WERI-Rb-1 (cell line): Measurements from ENCODE around the gene PLCXD1.

Source experiments
- DNase-seq: peaks from one replicate; pipeline ENCODE4 v3.0.0-alpha.2; 2020
- H3K27ac ChIP-seq: fragments of 250-450 bp; sonication (Bioruptor Pico); 2 replicates; pipeline ENCODE4 v1.5.1; 2020; ENCODE audit warnings: mild to moderate bottlenecking, moderate library complexity
- H3K27me3 ChIP-seq: fragments of 250-450 bp; sonication (Bioruptor Pico); 2 replicates; pipeline ENCODE4 v1.5.1; 2021; ENCODE audit warnings: mild to moderate bottlenecking, low read depth, moderate library complexity; ENCODE audit not compliant: insufficient read depth, severe bottlenecking
- H3K36me3 ChIP-seq: fragments of 250-450 bp; sonication (Bioruptor Pico); 2 replicates; pipeline ENCODE4 v1.5.1; 2020; ENCODE audit warnings: mild to moderate bottlenecking, moderate library complexity
- H3K4me3 ChIP-seq: 2 replicates; pipeline ENCODE4 v1.5.1; 2011; ENCODE audit warnings: low read depth, mild to moderate bottlenecking, control low read depth, low read length
- H3K9me3 ChIP-seq: fragments of 250-450 bp; sonication (Bioruptor Pico); 2 replicates; pipeline ENCODE4 v1.5.1; 2021; ENCODE audit warnings: mild to moderate bottlenecking, moderate library complexity; ENCODE audit not compliant: severe bottlenecking
- TF ChIP-seq, protein P1 (sequence below): IDR thresholded peaks from 2 replicates; pipeline ENCODE4 v1.5.1; 2011; ENCODE audit warnings: low read depth, mild to moderate bottlenecking, control low read depth, inconsistent platforms, low read length

The PLCXD1 gene

GRCh38 chrX:316351-317325, 35.5 kb downstream of the PLCXD1 start:
- peaks cover 38% of the 10 kb centered on the region for H3K36me3 ChIP-seq
- no peaks in the 10 kb centered on the region for H3K27me3 ChIP-seq
- TF ChIP-seq, protein P1, sequence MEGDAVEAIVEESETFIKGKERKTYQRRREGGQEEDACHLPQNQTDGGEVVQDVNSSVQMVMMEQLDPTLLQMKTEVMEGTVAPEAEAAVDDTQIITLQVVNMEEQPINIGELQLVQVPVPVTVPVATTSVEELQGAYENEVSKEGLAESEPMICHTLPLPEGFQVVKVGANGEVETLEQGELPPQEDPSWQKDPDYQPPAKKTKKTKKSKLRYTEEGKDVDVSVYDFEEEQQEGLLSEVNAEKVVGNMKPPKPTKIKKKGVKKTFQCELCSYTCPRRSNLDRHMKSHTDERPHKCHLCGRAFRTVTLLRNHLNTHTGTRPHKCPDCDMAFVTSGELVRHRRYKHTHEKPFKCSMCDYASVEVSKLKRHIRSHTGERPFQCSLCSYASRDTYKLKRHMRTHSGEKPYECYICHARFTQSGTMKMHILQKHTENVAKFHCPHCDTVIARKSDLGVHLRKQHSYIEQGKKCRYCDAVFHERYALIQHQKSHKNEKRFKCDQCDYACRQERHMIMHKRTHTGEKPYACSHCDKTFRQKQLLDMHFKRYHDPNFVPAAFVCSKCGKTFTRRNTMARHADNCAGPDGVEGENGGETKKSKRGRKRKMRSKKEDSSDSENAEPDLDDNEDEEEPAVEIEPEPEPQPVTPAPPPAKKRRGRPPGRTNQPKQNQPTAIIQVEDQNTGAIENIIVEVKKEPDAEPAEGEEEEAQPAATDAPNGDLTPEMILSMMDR: no peak
- H3K9me3 ChIP-seq: no peaks in the 10 kb centered on the region
- no peak overlapping the region for H3K4me3 ChIP-seq
- no peak overlapping the region for H3K27ac ChIP-seq
- DNase-seq: no peak

DNA sequence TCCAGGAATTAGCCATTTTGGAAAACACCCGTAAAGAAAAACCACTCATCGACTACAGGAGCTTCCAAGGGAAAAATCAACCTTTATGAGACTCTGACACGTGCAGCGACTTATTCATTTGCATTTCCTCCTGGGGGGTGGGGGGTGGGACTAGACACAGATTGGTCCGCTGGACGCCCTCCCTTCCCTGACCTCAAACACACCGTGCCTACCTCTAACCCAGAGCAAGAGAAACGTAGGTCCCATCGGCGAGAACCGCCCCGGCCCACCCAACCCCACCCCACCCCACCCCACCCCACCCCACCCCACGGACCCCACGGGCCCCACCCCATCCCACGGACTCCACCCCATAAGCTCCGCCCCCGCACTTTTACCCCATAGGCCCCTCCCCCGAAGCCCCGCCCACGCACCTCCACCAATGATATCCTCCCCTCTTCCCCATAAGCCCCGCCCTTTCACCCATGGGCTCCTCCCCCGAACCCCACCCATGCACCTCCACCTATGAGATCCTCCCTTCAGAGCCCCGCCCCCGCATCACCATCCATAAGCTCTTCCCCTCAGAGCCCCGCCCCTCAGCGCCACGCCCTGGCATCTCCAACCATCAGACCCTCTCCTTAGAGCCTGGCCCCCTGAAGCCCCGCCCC, 36.4 kb downstream of the PLCXD1 start:
- no peak overlapping the region for H3K27ac ChIP-seq
- no peaks in the 10 kb centered on the region for H3K27me3 ChIP-seq
- no peak for DNase-seq
- H3K36me3 ChIP-seq: peaks cover 31% of the 10 kb centered on the region
- no peaks in the 10 kb centered on the region for H3K9me3 ChIP-seq
- TF ChIP-seq, protein P1: no peak
- peak overlapping the region; percentile 79 for H3K4me3 ChIP-seq

- H3K9me3 ChIP-seq: no peaks in the 10 kb centered on the region
- peak; percentile 99 for DNase-seq
- peak overlapping the region; percentile 79 for H3K4me3 ChIP-seq
- H3K36me3 ChIP-seq: peaks cover 25% of the 10 kb centered on the region
- TF ChIP-seq, protein P1: no peak
- H3K27me3 ChIP-seq: no peaks in the 10 kb centered on the region
- H3K27ac ChIP-seq: peak overlapping the region; percentile 92
Observed at GRCh38 chrX:318068-318738, 37.0 kb downstream of the PLCXD1 start.

DNA sequence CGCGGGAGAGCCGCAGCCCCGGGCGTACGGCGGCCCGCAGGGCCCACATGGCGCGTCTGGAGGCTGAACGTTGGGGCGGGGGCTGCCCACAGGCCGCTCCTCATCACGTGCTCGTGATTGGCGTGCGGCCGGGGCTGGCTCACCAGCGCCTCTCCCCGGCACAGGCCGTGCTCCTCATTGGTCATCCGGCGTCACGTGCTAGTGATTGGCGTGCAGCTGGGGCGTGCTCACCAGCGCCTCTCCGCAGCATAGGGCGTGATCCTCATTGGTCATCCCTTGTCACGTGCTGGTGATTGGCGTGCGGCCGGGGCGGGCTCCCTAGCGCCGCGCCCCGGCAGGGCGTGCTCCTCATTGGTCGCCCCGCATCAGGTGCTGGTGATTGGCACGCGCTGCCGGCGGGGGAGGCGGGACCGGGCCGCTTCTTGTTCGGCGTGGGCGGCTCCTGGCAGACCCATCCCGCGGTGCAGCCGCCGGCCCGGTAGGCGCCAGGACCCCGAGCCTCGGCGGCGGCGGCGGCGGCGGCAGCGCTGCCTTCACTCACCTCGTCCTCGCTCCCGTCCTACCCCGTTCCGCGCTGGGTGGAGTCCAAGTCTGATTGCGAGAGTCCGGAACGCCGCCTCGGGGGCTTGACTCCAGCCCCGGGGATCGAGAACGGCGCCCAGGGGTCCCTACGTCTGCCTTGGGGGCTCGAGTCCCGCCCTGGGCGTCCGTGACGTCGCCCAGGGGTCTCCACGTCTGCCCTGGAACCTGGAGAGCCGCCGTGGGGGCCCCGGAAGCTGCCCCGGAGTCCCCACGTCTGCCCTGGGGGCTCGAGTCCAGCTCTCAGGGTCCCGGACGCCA, 37.8 kb downstream of the PLCXD1 start, which contains the start of gene GTPBP6:
TSS of gene GTPBP6 (minus strand) at position 58 of the 840 bp plus-strand sequence. CDS start at position 49, 9 bp downstream.
- TF ChIP-seq, protein P1: peak; percentile 47

DNA sequence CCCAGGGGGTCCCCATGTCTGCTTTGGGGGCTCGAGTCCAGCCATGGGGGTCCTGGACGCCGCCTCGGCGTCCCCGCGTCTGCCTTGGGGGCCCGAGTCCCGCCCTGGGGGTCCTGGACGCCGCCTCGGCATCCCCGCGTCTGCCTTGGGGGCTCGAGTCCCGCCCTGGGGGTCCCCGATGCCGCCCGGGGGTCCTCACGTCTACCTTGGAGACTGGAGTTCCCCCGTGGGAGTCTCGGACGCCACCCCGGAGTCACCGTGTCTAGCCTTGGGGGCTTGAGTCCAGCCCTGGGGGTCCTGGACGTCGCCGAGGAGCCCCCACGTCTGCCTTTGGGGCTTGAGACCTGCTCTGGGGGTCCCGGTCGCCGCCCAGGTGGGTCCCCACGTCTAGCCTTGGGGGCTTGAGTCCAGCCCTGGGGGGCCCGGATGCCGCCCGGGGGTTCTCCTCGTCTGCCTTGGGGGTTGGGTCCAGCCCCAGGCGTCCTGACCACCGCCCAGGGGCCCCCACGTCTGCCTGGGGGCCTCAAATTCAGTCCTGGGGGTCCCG, 38.5 kb downstream of the PLCXD1 start:
- DNase-seq: no peak
- Histone ChIP-seq H3K9me3 (no peaks in the 10 kb centered on the region), H3K4me3 (peak overlapping the region; percentile 94), H3K36me3 (peaks cover 15% of the 10 kb centered on the region), H3K27ac (peak overlapping the region; percentile 85), H3K27me3 (no peaks in the 10 kb centered on the region)
- TF ChIP-seq, protein P1: no peak

More for the DNA sequence above, 37.8 kb downstream of the PLCXD1 start, which contains the start of gene GTPBP6:
- DNase-seq: peak; percentile 99
- Histone ChIP-seq H3K4me3 (peak within 1 kb of the TSS; percentile 94), H3K36me3 (peaks cover 18% of the 10 kb centered on the region), H3K9me3 (no peaks in the 10 kb centered on the region), H3K27me3 (no peaks in the 10 kb centered on the region), H3K27ac (peak within 1 kb of the TSS; percentile 92)
